RCC 7860 (cell line): ENCODE data around the gene STAG1.
"Not testable (repeated sequence)": the region's sequence is repeated elsewhere in the genome, so short reads cannot be mapped to it uniquely, and the experiment has no call there.

Experiments
- DNase-seq: peaks from one replicate; pipeline ENCODE4 v3.0.0-alpha.2; 2015; ENCODE audit warnings: low spot score
- FAIRE-seq: peaks from 2 replicates; lab custom pipeline; 2012; peaks lifted over from hg19 to GRCh38; lab: Jason Lieb, UNC

Gene STAG1

GRCh38 chr3:136708333-136708985 lies 43.7 kb downstream of the STAG1 start:
- no peak for FAIRE-seq
- DNase-seq, result no peak

- FAIRE-seq (no peak), DNase-seq (no peak)
Measured at GRCh38 chr3:136703429-136703828, 48.7 kb downstream of the STAG1 start.

- DNase-seq (no peak), FAIRE-seq (no peak)
Measured at GRCh38 chr3:136699271-136699828, 52.8 kb downstream of the STAG1 start.

GRCh38 chr3:136698361-136698760 lies 53.8 kb downstream of the STAG1 start:
- no peak for DNase-seq
- no peak for FAIRE-seq

GRCh38 chr3:136696797-136697196 lies 55.4 kb downstream of the STAG1 start:
- DNase-seq (no peak), FAIRE-seq (no peak)

- DNase-seq (no peak), FAIRE-seq (no peak)
Measured at GRCh38 chr3:136694321-136694720, 57.9 kb downstream of the STAG1 start.

GRCh38 chr3:136690599-136690998 lies 61.6 kb downstream of the STAG1 start:
- FAIRE-seq, result no peak
- no peak for DNase-seq

- DNase-seq (no peak), FAIRE-seq (no peak)
Measured at GRCh38 chr3:136685882-136686281, 66.3 kb downstream of the STAG1 start.

- FAIRE-seq, result no peak
- no peak for DNase-seq
Measured at GRCh38 chr3:136682740-136683312, 69.4 kb downstream of the STAG1 start.

GRCh38 chr3:136678981-136679380 lies 73.2 kb downstream of the STAG1 start:
- DNase-seq, result no peak
- FAIRE-seq, result no peak

GRCh38 chr3:136676009-136676408 lies 76.2 kb downstream of the STAG1 start:
- FAIRE-seq, result peak; percentile 39
- no peak for DNase-seq

GRCh38 chr3:136675150-136675858 lies 76.9 kb downstream of the STAG1 start:
- FAIRE-seq, result no peak

GRCh38 chr3:136672457-136672856 lies 79.7 kb downstream of the STAG1 start:
- no peak for DNase-seq
- no peak for FAIRE-seq

More at GRCh38 chr3:136675150-136675858, 76.9 kb downstream of the STAG1 start:
- no peak for DNase-seq

GRCh38 chr3:136671921-136672320 lies 80.3 kb downstream of the STAG1 start:
- no peak for DNase-seq
- no peak for FAIRE-seq

GRCh38 chr3:136670166-136670565 lies 82.0 kb downstream of the STAG1 start:
- FAIRE-seq, result no peak
- DNase-seq, result no peak

- peak; percentile 30 for FAIRE-seq
- DNase-seq, result peak; percentile 16
Measured at GRCh38 chr3:136667081-136667480, 85.1 kb downstream of the STAG1 start.

GRCh38 chr3:136666301-136666700 lies 85.9 kb downstream of the STAG1 start:
- DNase-seq, FAIRE-seq: not testable (repeated sequence)

- FAIRE-seq (no peak), DNase-seq (no peak)
Measured at GRCh38 chr3:136664771-136665170, 87.4 kb downstream of the STAG1 start.

GRCh38 chr3:136661282-136661681 lies 90.9 kb downstream of the STAG1 start:
- no peak for FAIRE-seq

GRCh38 chr3:136658946-136659682 lies 93.1 kb downstream of the STAG1 start:
- DNase-seq, result no peak
- no peak for FAIRE-seq

More at GRCh38 chr3:136661282-136661681, 90.9 kb downstream of the STAG1 start:
- no peak for DNase-seq

- no peak for FAIRE-seq
Measured at GRCh38 chr3:136657526-136657925, 94.7 kb downstream of the STAG1 start.

More at GRCh38 chr3:136657526-136657925, 94.7 kb downstream of the STAG1 start:
- DNase-seq, result no peak
